GM10266 (cell line): Measurements from ENCODE around the gene KCNK5.
A peak's percentile ranks its signal among the peaks of the same experiment; 100 is the strongest.

Experiments
- DNase-seq: peaks from one replicate; pipeline ENCODE4 v3.0.0; 2012; ENCODE audit errors: extremely low spot score
- CTCF ChIP-seq: IDR thresholded peaks from 2 replicates; pipeline ENCODE4 v1.5.1; 2012; ENCODE audit warnings: mild to moderate bottlenecking, low read depth; ENCODE audit not compliant: control insufficient read depth, insufficient read depth; ENCODE audit errors: missing control alignments

Gene KCNK5

GRCh38 chr6:39228111-39228971 is 934 bp downstream of the KCNK5 start:
- DNase-seq = no peak
- no peak for TF ChIP-seq CTCF

GRCh38 chr6:39227476-39227875 is 1.8 kb downstream of the KCNK5 start:
- DNase-seq = no peak
- TF ChIP-seq CTCF = no peak

- DNase-seq = no peak
- no peak for TF ChIP-seq CTCF
Observed at GRCh38 chr6:39226639-39227329, 2.5 kb downstream of the KCNK5 start.

GRCh38 chr6:39225946-39226437 is 3.3 kb downstream of the KCNK5 start:
- peak; percentile 59 for DNase-seq
- no peak for TF ChIP-seq CTCF

GRCh38 chr6:39225543-39225942 is 3.7 kb downstream of the KCNK5 start:
- DNase-seq = no peak
- TF ChIP-seq CTCF = no peak

GRCh38 chr6:39224523-39225182 is 4.6 kb downstream of the KCNK5 start:
- no peak for TF ChIP-seq CTCF
- DNase-seq = no peak
